Stimulated activated CD8-positive, alpha-beta memory T cell treated with anti-CD3 and anti-CD28 coated beads, Interleukin-4, amount 100 ng/mL, for 24 hours (primary cell): ENCODE measurements around the gene C16orf74.

Experiments used
- DNase-seq: peaks from one replicate; pipeline ENCODE4 v3.0.0-alpha.2; 2020; ENCODE audit warnings: low read depth

Gene C16orf74

GRCh38 chr16:85774136-85774535 lies 23.2 kb upstream of the C16orf74 start:
- no peak for DNase-seq

- no peak for DNase-seq
Measured at GRCh38 chr16:85773044-85773443, 22.1 kb upstream of the C16orf74 start.

GRCh38 chr16:85770741-85771140 lies 19.8 kb upstream of the C16orf74 start:
- DNase-seq = no peak

GRCh38 chr16:85768199-85768598 lies 17.3 kb upstream of the C16orf74 start:
- no peak for DNase-seq

GRCh38 chr16:85767531-85767930 lies 16.6 kb upstream of the C16orf74 start:
- no peak for DNase-seq

- no peak for DNase-seq
Measured at GRCh38 chr16:85765767-85766166, 14.9 kb upstream of the C16orf74 start.

GRCh38 chr16:85765211-85765610 lies 14.3 kb upstream of the C16orf74 start:
- no peak for DNase-seq

GRCh38 chr16:85763616-85764015 lies 12.7 kb upstream of the C16orf74 start:
- no peak for DNase-seq

GRCh38 chr16:85762970-85763369 lies 12.1 kb upstream of the C16orf74 start:
- no peak for DNase-seq

- no peak for DNase-seq
Measured at GRCh38 chr16:85761861-85762260, 11.0 kb upstream of the C16orf74 start.

GRCh38 chr16:85759631-85760419 lies 8.9 kb upstream of the C16orf74 start:
- DNase-seq = no peak

GRCh38 chr16:85759136-85759535 lies 8.2 kb upstream of the C16orf74 start:
- DNase-seq = no peak

- DNase-seq = no peak
Measured at GRCh38 chr16:85757341-85757822, 6.5 kb upstream of the C16orf74 start.

- DNase-seq = no peak
Measured at GRCh38 chr16:85755929-85756768, 5.3 kb upstream of the C16orf74 start.

- no peak for DNase-seq
Measured at GRCh38 chr16:85754413-85754812, 3.5 kb upstream of the C16orf74 start.

GRCh38 chr16:85753976-85754375 lies 3.1 kb upstream of the C16orf74 start:
- no peak for DNase-seq

- DNase-seq = no peak
Measured at GRCh38 chr16:85753559-85753958, 2.7 kb upstream of the C16orf74 start.

- DNase-seq = no peak
Measured at GRCh38 chr16:85752511-85753420, 1.9 kb upstream of the C16orf74 start.

- DNase-seq = no peak
Measured at GRCh38 chr16:85751698-85752501, 1.0 kb upstream of the C16orf74 start.

- no peak for DNase-seq
Measured at GRCh38 chr16:85750146-85750826, 610 bp downstream of the C16orf74 start.

- DNase-seq = no peak
Measured at GRCh38 chr16:85749771-85750145, 1.1 kb downstream of the C16orf74 start.
